DMS79 treated with DMSO at 0.1 percent for 48 hours (cell line): Measurements from ENCODE around the gene FSTL5.

ENCODE experiments used
- DNase-seq: peaks from one replicate; lab custom pipeline; 2025; lab: John Stamatoyannopoulos, UW

The FSTL5 gene

DNA sequence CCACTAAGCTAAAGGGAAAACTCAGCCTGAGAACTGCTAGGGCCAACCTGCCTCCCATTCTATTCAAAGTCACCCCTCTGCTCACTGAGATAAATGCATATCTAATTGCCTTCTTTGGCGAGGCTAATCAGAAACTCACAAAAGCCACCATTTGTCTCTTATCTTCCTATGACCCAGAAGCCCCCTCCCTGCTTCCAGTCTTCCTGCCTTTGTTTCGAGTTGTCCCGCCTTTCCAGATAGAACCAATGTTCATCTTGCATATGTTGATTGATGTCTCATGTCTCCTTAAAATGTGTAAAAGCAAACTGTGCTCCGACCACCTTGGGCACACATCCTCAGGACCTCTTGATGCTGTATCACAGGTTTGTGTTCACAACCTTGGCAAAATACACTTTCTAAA, 459.8 kb downstream of the FSTL5 start:
- DNase-seq: no peak

- DNase-seq: no peak
Observed at GRCh38 chr4:161702287-161702686, 461.5 kb downstream of the FSTL5 start.

DNA sequence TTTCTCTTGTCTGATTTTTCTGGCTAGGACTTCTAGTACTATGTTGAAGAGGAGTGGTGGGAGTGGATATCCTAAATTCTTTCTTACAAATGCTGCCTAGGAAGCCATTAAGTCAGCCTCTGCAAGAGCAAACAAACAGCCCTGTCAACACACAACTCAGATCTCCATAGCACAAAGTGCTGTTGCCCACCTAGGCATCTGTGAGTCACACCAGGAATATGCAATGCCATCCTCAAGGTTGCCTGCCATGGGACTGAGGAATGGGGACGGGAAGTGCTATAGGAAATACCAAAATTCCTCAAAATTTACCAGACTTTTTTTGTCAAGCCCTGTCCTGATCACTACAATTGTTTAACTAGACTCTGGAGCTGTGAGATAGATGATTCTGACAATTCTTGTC, 466.9 kb downstream of the FSTL5 start:
- no peak for DNase-seq

GRCh38 chr4:161680146-161680545, 483.7 kb downstream of the FSTL5 start:
- DNase-seq: no peak

DNA sequence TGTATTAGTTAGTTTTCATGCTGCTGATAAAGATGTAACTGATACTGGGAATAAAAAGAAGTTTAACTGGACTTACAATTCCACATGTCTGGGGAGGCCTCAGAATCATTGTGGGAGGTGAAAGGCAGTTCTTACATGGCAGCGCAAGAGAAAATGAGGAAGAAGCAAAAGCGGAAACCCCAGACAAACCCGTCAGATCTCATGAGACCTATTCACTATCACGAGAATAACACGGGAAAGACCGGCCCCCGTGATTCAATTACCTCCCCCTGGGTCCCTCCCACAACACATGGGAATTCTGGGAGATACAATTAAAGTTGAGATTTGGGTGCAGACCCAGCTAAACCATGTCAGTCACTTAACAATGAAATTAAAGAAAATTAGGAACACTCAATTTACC, 499.1 kb downstream of the FSTL5 start:
- DNase-seq: no peak

GRCh38 chr4:161663844-161664243, 500.0 kb downstream of the FSTL5 start:
- no peak for DNase-seq

DNA sequence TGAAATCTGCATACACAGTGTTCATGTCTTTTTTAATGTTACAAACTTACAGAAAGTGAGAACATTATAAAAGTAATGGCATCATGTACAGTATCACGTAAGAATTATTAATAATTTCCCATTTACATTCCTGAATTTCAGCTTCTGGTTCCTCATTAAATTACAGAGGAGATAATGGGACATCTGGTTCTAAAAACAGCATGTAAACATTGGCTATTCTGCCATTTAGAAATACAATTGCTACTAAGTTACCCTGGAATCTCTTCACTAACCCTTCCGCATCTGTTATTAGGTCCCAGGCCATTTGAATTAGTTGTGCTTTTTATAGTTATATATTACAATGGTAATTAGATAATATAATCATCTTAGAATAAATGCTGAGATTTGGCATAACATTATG, 505.1 kb downstream of the FSTL5 start:
- no peak for DNase-seq

DNA sequence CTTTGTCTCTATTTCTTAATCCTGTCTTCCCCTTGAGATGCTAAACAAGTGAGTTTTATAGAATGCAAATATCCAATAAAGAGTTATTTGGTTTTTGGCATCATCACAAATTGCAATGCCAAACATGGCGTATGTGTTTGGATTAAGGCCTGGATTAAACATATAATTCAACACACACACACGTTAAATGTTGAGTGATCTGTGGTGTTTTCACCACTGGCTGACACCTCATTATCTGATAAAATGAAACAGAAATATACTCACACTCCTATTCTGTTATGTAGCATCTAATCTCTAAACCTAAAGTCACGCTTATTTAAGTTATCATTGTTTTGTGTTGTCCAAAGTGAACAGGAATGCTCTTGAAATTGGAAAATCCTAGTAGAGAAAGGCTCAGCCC, 506.2 kb downstream of the FSTL5 start:
- no peak for DNase-seq

DNA sequence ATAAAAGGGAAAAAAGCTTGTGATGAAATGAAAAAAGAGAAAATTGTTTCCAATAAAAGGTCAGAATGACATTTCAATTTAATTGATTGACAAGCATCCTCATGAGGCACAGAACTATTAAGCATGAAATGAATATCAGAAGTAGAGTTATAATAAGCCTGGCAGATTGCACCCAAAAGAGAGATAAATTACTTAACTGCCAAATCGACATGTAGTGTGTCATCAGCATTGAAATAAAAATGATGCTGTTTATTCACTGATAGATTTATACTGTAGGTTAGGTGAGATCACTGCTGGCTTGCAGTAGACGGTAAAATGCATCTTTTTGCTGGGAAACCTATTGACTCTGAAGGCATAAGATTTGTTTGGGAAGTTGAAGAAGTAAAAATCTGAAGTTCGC, 507.2 kb downstream of the FSTL5 start:
- no peak for DNase-seq

DNA sequence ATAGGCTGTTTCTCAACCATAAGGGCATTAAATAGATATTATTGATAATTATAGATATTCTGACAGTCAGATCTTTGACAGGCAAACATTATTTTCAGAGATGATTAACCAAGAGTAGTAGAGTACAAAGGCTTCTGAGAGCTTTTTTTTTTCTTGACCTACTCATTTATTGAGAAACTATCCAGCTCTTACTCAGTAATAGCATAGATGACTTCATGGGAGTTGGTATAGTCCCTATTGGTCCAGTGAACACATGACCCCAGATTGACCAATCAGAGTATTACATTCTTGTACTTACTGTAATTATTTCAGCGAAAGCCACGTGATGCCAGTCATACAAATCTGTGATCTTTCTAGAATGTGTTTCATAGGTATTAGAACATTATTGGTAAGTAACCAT, 508.7 kb downstream of the FSTL5 start:
- DNase-seq: no peak

- no peak for DNase-seq
Observed at GRCh38 chr4:161653697-161654096, 510.1 kb downstream of the FSTL5 start.

- no peak for DNase-seq
Observed at GRCh38 chr4:161651586-161651985, 512.2 kb downstream of the FSTL5 start.

GRCh38 chr4:161650812-161651211, 513.0 kb downstream of the FSTL5 start:
- DNase-seq: no peak

DNA sequence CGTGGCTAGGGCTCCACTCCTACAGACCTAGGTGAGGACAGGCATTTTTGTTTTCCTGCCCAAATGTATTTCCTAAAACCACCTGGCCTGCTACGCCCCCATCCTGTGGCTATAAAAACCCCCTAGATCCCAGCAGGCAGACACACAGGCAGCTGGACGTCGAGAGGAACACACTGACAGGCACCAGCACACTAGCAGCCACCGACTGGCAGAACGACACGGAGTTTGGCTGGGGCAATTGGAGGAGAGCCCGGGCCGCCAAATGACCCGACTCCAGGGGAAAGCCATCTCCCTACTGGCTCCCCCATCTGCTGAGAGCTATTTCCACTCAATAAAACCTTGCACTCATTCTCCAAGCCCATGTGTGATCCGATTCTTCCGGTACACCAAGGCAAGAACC, 516.0 kb downstream of the FSTL5 start:
- no peak for DNase-seq

- no peak for DNase-seq
Observed at GRCh38 chr4:161642708-161643107, 521.1 kb downstream of the FSTL5 start.

- no peak for DNase-seq
Observed at GRCh38 chr4:161629694-161630441, 533.9 kb downstream of the FSTL5 start.

GRCh38 chr4:161604516-161605300, 559.1 kb downstream of the FSTL5 start:
- no peak for DNase-seq

- no peak for DNase-seq
Observed at GRCh38 chr4:161601011-161601410, 562.8 kb downstream of the FSTL5 start.

DNA sequence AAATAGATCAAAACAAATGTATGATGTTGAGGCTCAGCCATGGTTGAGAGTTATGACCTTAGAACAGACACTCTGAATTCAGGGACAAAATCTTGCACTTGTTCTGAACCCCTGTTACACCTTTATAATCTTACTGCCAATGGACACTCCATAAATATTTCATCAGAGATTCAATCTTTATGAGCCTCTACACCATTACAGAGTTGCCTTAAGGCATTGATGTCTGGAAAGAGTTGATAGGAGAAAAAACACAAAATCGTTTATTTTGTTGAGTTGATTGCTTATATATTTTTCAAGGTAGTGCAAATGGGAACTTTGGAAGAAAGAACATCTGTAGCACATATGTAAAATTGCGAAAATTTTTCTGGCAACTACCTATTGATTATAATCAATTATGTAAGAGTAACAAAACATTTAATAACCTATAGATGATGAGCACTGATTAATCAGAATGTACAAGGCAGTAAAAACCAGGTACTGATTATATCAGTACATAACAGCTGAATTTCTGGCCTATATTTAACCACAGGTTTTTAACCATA, 568.5 kb downstream of the FSTL5 start:
- no peak for DNase-seq

DNA sequence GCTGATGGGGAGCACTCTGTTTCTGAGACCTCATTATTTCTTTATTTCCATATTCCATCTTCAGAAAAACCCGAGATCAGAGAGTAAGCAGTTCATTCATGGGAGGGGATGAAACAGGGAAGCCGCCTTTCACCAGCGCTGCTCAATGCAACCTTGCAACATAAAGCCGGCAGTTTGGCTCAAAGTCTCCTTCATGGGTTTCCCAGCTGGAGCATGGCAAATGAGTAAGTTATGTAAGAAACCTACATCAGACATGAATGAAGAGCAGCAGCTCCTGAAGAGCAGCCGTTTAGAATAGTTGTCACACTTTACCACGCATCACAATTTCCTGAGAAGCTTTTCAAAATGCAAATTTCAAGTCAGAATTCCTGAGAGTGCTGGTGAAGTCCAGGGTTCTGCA, 578.8 kb downstream of the FSTL5 start:
- DNase-seq: no peak

DNA sequence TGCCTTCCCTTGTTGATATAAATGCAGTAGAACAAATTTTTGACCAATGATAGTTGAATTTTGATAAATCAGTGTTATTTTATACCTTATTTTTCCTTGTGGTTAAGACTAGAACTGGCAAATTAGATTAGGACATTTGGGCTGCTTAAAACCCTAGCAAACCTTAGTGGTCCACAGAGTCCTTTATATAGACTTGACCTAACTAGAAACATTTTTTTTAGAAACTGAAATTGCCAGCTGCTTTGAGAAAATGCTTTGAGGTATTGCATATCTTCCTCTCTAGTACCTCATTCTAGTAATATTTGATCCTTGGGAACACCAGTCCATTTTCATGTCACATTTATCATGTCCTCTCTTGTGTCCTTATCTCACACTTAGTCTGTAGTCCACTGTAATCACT, 580.3 kb downstream of the FSTL5 start:
- DNase-seq: no peak

DNA sequence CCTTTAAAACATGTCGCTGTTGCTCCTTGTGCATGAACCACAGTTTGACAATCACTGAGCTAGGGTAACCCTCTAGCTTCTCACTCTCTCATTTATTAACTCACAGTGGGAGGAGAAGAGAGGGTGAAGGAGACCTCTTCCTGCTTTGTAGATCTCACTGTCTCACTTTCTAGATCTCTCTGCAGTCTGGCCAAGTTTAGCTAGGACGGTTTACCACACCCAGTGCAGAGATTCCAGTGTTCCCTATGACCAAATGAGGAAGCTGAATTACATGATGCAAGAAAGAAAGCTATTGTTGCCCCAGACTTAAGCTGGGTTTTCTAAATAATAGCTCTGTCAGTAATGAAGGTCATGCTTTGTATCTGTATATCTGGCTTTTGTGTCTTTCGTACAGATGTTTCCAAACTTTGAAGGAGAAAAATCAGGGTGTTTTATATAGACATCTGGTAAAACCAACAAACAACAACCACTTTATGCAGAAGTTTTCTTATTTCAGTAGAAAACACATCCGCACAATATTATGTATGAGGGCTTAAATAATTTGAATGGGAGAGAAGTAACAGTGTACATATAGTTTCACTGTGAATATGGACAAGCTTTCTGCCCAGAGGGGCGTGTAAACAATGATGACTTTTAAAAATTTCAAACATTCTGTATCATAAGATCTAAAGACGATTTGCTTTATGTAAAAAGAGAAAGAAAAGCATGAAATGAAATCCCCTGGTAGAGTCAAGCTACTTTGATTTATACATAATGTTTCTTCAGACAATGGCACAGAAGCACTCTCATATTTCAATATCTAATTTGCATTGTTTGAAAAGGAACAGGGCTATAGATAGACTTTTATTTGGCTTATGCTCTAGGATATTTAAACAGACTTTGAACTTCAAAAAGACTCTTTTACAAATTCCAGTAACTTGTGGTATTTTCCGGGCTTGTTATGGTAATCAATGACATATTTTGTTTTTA, 582.3 kb downstream of the FSTL5 start:
- DNase-seq: no peak
